Psoas muscle (tissue), 8 donors: ENCODE results near the gene ARHGAP32. TPM values are rescaled to one million over a fixed set of nuclear protein-coding genes. Genes with fewer than 3 reads are reported as not detected.
A peak's percentile ranks its signal among the peaks of the same experiment; 100 is the strongest.

ENCODE experiments used
- ATAC-seq, 4 donors: fragments of 200-7000 bp; cut with Tn5 transposase; one replicate each; pipeline ENCODE4 v1.9.1; 2020; ENCODE audit warnings: moderate library complexity in 3 of 4, mild to moderate bottlenecking in 2 of 4
- DNase-seq, 2 donors: peaks; one replicate each; pipeline ENCODE4 v3.0.0-alpha.2; 2020
- H3K27ac ChIP-seq: fragments of 200-600 bp; one replicate; pipeline ENCODE4 v1.8.0; 2022
- H3K27me3 ChIP-seq, 3 donors: fragments of 200-600 bp in 1 of 3; one replicate each; pipeline versions ENCODE4 v1.6.1 to v1.8.0; 2013 to 2022; ENCODE audit warnings: low read length in 2 of 3, mild to moderate bottlenecking in 2 of 3, moderate library complexity in 1 of 3; ENCODE audit not compliant: insufficient read depth in 3 of 3
- H3K36me3 ChIP-seq, 2 donors: fragments of 200-600 bp in 1 of 2; one replicate each; pipeline versions ENCODE4 v1.6.1 to v1.8.0; 2013 to 2022; ENCODE audit warnings: low read depth in 1 of 2, mild to moderate bottlenecking in 1 of 2, moderate library complexity in 1 of 2; ENCODE audit not compliant: insufficient read depth in 1 of 2
- H3K4me1 ChIP-seq: fragments of 200-600 bp; one replicate; pipeline ENCODE4 v1.8.0; 2022
- H3K4me3 ChIP-seq: fragments of 200-600 bp; one replicate; pipeline ENCODE4 v1.8.0; 2022; ENCODE audit warnings: mild to moderate bottlenecking
- H3K9me3 ChIP-seq: fragments of 200-600 bp; one replicate; pipeline ENCODE4 v1.8.0; 2022
- CTCF ChIP-seq: fragments of 200-600 bp; IDR thresholded peaks from one replicate; pipeline ENCODE4 v1.8.0; 2022; ENCODE audit warnings: antibody characterized with exemption
- WGBS, 3 donors: extraction: QIAGEN DNeasy Blood & Tissue Kit; methylation state at CpG; one replicate each; pipeline versions ENCODE4 v1.1.6 to v1.1.7; 2013; 5-methylcytosine and 5-hydroxymethylcytosine counted together
- intact Hi-C, 2 donors: fragments of 100-400 bp; cut with DNase I; formaldehyde crosslinking; loops; one replicate each; pipeline versions ENCODE4 v1.11.0 to v1.14.2; 2022
- polyA plus RNA-seq, 3 donors: library from polyadenylated mRNA; stranded (reverse); fragments of 200-250 nt; gene quantifications; one replicate each; pipeline ENCODE4 v1.2.3, GENCODE V29; 2013
- total RNA-seq, 4 donors: library from RNA; stranded (reverse); fragmentation: NEBNext Ultra II Directional in 2 of 4; extraction: Animal tissue kit (Norgen Biotek cat#: 25700) in 2 of 4; gene quantifications; one replicate each; pipeline versions ENCODE4 v1.2.1 to v1.2.4, GENCODE V29; 2021 to 2023
- donor health status: healthy with polysubstance abuse.
- donor health status: DM: no; HTN: no; CAD: no; lungs with moderate emphysema.
- donor health status: Bipolar disorder and iron deficiency.
- donor health status: healthy.
- donor health status: DM: yes; HTN: yes; CAD: no.
- donor health status: DM: no; HTN: no; CAD: no.
- donor health status: DM: no; HTN: no; CAD: no.
- donor health status: DM: yes; HTN: yes; CAD: no.

Gene ARHGAP32
- total and polyA plus RNA-seq, 7 donors, result 1.3 to 10.1 (median 6.4) TPM

- intact Hi-C loops, result loop anchor here in 1 of 2 donors (5.0 kb wide), 1 partner anchor 107 kb away; no protein-coding TSS in a partner anchor
- TF ChIP-seq CTCF, result no peak
- WGBS, 3 donors, result 88 to 100% (median 100%) methylated on average over 1 of the region's 1 CpG
- Histone ChIP-seq H3K4me1 (peaks cover 13% of the 10 kb centered on the region), H3K4me3 (no peak overlapping the region), H3K9me3 (peaks cover 16% of the 10 kb centered on the region), H3K27me3 (no peaks in the 10 kb centered on the region), H3K36me3 (no peaks in the 10 kb centered on the region), H3K27ac (no peak overlapping the region)
- DNase-seq, result no peak
- peak in 1 of 4 donors; percentile 47 for ATAC-seq
These were observed 33.1 kb upstream of the ARHGAP32 start for GRCh38 chr11:129225190-129225589.

GRCh38 chr11:129224538-129224937 lies 32.4 kb upstream of the ARHGAP32 start:
- ATAC-seq, result peak; percentile 65 to 80 (median 74)
- no peak overlapping the region for H3K27ac ChIP-seq
- peak in 1 of 2 donors; percentile 19 for DNase-seq
- H3K4me3 ChIP-seq, result no peak overlapping the region
- H3K9me3 ChIP-seq, result peaks cover 16% of the 10 kb centered on the region
- H3K36me3 ChIP-seq, result no peaks in the 10 kb centered on the region
- H3K4me1 ChIP-seq, result peaks cover 13% of the 10 kb centered on the region
- no peak for TF ChIP-seq CTCF
- 26 to 31% (median 26%) methylated on average over 3 of the region's 3 CpGs for WGBS, 3 donors
- H3K27me3 ChIP-seq, result no peaks in the 10 kb centered on the region
- intact Hi-C loops, result no loop called here

GRCh38 chr11:129223701-129224149 lies 31.6 kb upstream of the ARHGAP32 start:
- H3K9me3 ChIP-seq, result peaks cover 16% of the 10 kb centered on the region
- intact Hi-C loops, result no loop called here
- 35 to 46% (median 36%) methylated on average over 2 of the region's 2 CpGs for WGBS, 3 donors
- DNase-seq, result no peak
- H3K27me3 ChIP-seq, result no peaks in the 10 kb centered on the region
- H3K4me3 ChIP-seq, result peak overlapping the region; percentile 16
- ATAC-seq, result peak; percentile 44 to 79 (median 62)
- no peak overlapping the region for H3K27ac ChIP-seq
- TF ChIP-seq CTCF, result no peak
- peaks cover 13% of the 10 kb centered on the region for H3K4me1 ChIP-seq
- H3K36me3 ChIP-seq, result no peaks in the 10 kb centered on the region

- Histone ChIP-seq H3K4me3 (peak overlapping the region; percentile 16), H3K4me1 (peaks cover 13% of the 10 kb centered on the region), H3K27me3 (no peaks in the 10 kb centered on the region), H3K9me3 (peaks cover 16% of the 10 kb centered on the region), H3K27ac (no peak overlapping the region), H3K36me3 (no peaks in the 10 kb centered on the region)
- intact Hi-C loops, result no loop called here
- 67 to 74% (median 71%) methylated on average over 1 of the region's 1 CpG for WGBS, 3 donors
- TF ChIP-seq CTCF, result no peak
- ATAC-seq (no peak), DNase-seq (no peak)
These were observed 31.1 kb upstream of the ARHGAP32 start for GRCh38 chr11:129223260-129223659.

- H3K27ac ChIP-seq, result no peak overlapping the region
- no peak for ATAC-seq
- H3K4me1 ChIP-seq, result peaks cover 13% of the 10 kb centered on the region
- H3K36me3 ChIP-seq, result no peaks in the 10 kb centered on the region
- WGBS, 3 donors, result 78 to 90% (median 84%) methylated on average over 3 of the region's 3 CpGs
- H3K4me3 ChIP-seq, result no peak overlapping the region
- no peak for DNase-seq
- TF ChIP-seq CTCF, result no peak
- H3K9me3 ChIP-seq, result peaks cover 14% of the 10 kb centered on the region
- intact Hi-C loops, result no loop called here
- H3K27me3 ChIP-seq, result no peaks in the 10 kb centered on the region
These were observed 30.0 kb upstream of the ARHGAP32 start for GRCh38 chr11:129222158-129222557.
